IMR-90 (cell line): ENCODE results near the gene LEUTX.

Experiments used
- CEBPB ChIP-seq: IDR thresholded peaks from 2 replicates; pipeline ENCODE4 v1.6.1; 2012; ENCODE audit warnings: low read depth, low read length, improper control_type of control experiment
- CHD1 ChIP-seq: IDR thresholded peaks from 2 replicates; pipeline ENCODE4 v1.6.1; 2012; ENCODE audit warnings: low read depth, low read length, improper control_type of control experiment
- CTCF ChIP-seq: conservative IDR thresholded peaks from 2 replicates; pipeline ENCODE4 v1.5.1; 2012; ENCODE audit warnings: mild to moderate bottlenecking, low read depth, low read length, improper control_type of control experiment
- FOS ChIP-seq: fragments of 150-350 bp; IDR thresholded peaks from 2 replicates; pipeline ENCODE4 v1.6.1; 2016; ENCODE audit warnings: low read depth, low read length
- MAFK ChIP-seq: IDR thresholded peaks from 2 replicates; pipeline ENCODE4 v1.6.1; 2012; ENCODE audit warnings: low read depth, low read length, improper control_type of control experiment
- MAZ ChIP-seq: IDR thresholded peaks from 2 replicates; pipeline ENCODE4 v1.6.1; 2012; ENCODE audit warnings: low read depth, mild to moderate bottlenecking, low read length, improper control_type of control experiment, moderate library complexity, borderline replicate concordance
- MXI1 ChIP-seq: IDR thresholded peaks from 2 replicates; pipeline ENCODE4 v1.6.1; 2012; ENCODE audit warnings: low read depth, mild to moderate bottlenecking, low read length, moderate library complexity, borderline replicate concordance
- POLR2A ChIP-seq: IDR thresholded peaks from 2 replicates; pipeline ENCODE4 v1.6.1; 2012; ENCODE audit warnings: mild to moderate bottlenecking, low read depth, low read length
- RAD21 ChIP-seq: IDR thresholded peaks from 2 replicates; pipeline ENCODE4 v1.6.1; 2012; ENCODE audit warnings: low read length, improper control_type of control experiment
- RCOR1 ChIP-seq: IDR thresholded peaks from 2 replicates; pipeline ENCODE4 v1.6.1; 2012; ENCODE audit warnings: mild to moderate bottlenecking, low read length, improper control_type of control experiment; ENCODE audit not compliant: insufficient replicate concordance
- RFX5 ChIP-seq: IDR thresholded peaks from 2 replicates; pipeline ENCODE4 v1.8.0; 2012; ENCODE audit warnings: low read depth, mild to moderate bottlenecking, low read length, moderate library complexity
- USF2 ChIP-seq: fragments of 150-350 bp; IDR thresholded peaks from 2 replicates; pipeline ENCODE4 v1.6.1; 2017; ENCODE audit warnings: mild to moderate bottlenecking, antibody characterized with exemption, low read length, low read depth
- TF ChIP-seq, protein P1 (sequence below): fragments of 150-350 bp; IDR thresholded peaks from 2 replicates; pipeline ENCODE4 v1.6.1; 2016; ENCODE audit warnings: low read depth, mild to moderate bottlenecking, low read length, moderate library complexity, borderline replicate concordance

DNA sequence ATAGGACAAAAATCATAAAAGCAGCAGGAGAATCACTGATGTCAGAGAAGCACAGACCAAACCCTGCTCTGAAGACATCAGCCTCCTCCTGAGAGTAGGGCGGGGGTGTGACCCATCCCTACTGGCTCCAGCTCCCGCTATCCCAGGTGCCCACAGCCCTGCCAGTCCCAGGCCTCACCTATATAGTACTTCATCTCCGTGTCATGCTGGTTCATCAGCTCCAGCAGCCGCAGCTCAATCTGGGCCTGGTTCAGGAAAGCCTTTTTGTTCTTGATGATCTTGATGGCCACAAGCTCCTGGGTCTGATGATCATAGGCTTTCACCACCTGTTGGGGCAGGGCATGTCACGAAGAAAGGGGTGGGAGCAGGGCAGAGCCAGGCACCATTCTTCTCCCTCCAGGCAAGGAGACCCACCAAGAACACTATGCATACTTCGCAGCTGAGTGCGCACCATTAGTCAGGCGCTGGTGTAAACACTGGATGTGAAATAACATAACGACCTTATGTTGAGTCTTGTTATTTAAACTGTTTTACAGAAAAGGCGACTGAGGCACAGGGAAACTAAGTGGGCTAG is 51.1 kb downstream of the LEUTX start:
- TF ChIP-seq CTCF (no peak), CHD1 (no peak), RAD21 (no peak), USF2 (no peak), MAZ (no peak), RFX5 (no peak), POLR2A (no peak), MAFK (no peak), FOS (no peak), CEBPB (no peak), RCOR1 (no peak), MXI1 (no peak)
- TF ChIP-seq, protein P1, sequence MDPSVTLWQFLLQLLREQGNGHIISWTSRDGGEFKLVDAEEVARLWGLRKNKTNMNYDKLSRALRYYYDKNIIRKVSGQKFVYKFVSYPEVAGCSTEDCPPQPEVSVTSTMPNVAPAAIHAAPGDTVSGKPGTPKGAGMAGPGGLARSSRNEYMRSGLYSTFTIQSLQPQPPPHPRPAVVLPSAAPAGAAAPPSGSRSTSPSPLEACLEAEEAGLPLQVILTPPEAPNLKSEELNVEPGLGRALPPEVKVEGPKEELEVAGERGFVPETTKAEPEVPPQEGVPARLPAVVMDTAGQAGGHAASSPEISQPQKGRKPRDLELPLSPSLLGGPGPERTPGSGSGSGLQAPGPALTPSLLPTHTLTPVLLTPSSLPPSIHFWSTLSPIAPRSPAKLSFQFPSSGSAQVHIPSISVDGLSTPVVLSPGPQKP = no peak
